Skeletal muscle cell (primary cell): ENCODE data around the gene STX5.
"Not testable (repeated sequence)": the region's sequence is repeated elsewhere in the genome, so short reads cannot be mapped to it uniquely, and the experiment has no call there.

Experiments used
- DNase-seq: peaks from one replicate; pipeline ENCODE4 v3.0.0-alpha.2; 2010; ENCODE audit warnings: low read depth
- H3K4me3 ChIP-seq: 2 replicates; pipeline ENCODE4 v1.5.1; 2011; ENCODE audit warnings: low read depth, mild to moderate bottlenecking, control low read depth, low read length, moderate library complexity

The STX5 gene

GRCh38 chr11:62854825-62855570 is 23.1 kb upstream of the STX5 start:
- H3K4me3 ChIP-seq, result peak overlapping the region; percentile 99
- DNase-seq, result no peak

GRCh38 chr11:62854013-62854824 is 22.4 kb upstream of the STX5 start:
- peak overlapping the region; percentile 99 for H3K4me3 ChIP-seq
- DNase-seq, result no peak

- H3K4me3 ChIP-seq, result peak overlapping the region; percentile 99
- DNase-seq, result no peak
These were observed 21.6 kb upstream of the STX5 start for GRCh38 chr11:62853279-62853965.

- H3K4me3 ChIP-seq, result no peak overlapping the region
- no peak for DNase-seq
These were observed 20.8 kb upstream of the STX5 start for GRCh38 chr11:62852523-62853188.

- H3K4me3 ChIP-seq, result no peak overlapping the region
- no peak for DNase-seq
These were observed 20.1 kb upstream of the STX5 start for GRCh38 chr11:62851807-62852522.

GRCh38 chr11:62850911-62851806 is 19.3 kb upstream of the STX5 start:
- DNase-seq, result no peak
- H3K4me3 ChIP-seq, result no peak overlapping the region

GRCh38 chr11:62847767-62848314 is 16.0 kb upstream of the STX5 start:
- H3K4me3 ChIP-seq, result no peak overlapping the region
- DNase-seq, result no peak

GRCh38 chr11:62846177-62846576 is 14.3 kb upstream of the STX5 start:
- no peak overlapping the region for H3K4me3 ChIP-seq
- DNase-seq, result no peak

GRCh38 chr11:62844154-62844553 is 12.3 kb upstream of the STX5 start:
- no peak for DNase-seq
- no peak overlapping the region for H3K4me3 ChIP-seq

- no peak for DNase-seq
These were observed 11.6 kb upstream of the STX5 start for GRCh38 chr11:62843466-62843865.

GRCh38 chr11:62842891-62843290 is 11.0 kb upstream of the STX5 start:
- not testable (repeated sequence) for DNase-seq, H3K4me3 ChIP-seq

More at GRCh38 chr11:62843466-62843865, 11.6 kb upstream of the STX5 start:
- H3K4me3 ChIP-seq, result no peak overlapping the region

- no peak for DNase-seq
These were observed 10.4 kb upstream of the STX5 start for GRCh38 chr11:62842171-62842741.

GRCh38 chr11:62841361-62842170 is 9.7 kb upstream of the STX5 start:
- DNase-seq, result peak; percentile 100
- H3K4me3 ChIP-seq, result peak overlapping the region; percentile 40

More at GRCh38 chr11:62842171-62842741, 10.4 kb upstream of the STX5 start:
- peak overlapping the region; percentile 40 for H3K4me3 ChIP-seq

- H3K4me3 ChIP-seq, result peak overlapping the region; percentile 97
- peak; percentile 71 for DNase-seq
These were observed 9.0 kb upstream of the STX5 start for GRCh38 chr11:62840721-62841360.

- DNase-seq, result peak; percentile 63
- H3K4me3 ChIP-seq, result peak within 1 kb of the TSS; percentile 97
These were observed 7.4 kb upstream of the STX5 start, which contains the start of gene WDR74 for GRCh38 chr11:62839050-62839945. WDR74 (minus strand) TSS chr11:62839590; CDS start chr11:62839570, 20 bp downstream.
